Skin epidermis (tissue), 12 donors: Measurements from ENCODE around the gene RICTOR.
A peak's percentile ranks its signal among the peaks of the same experiment; 100 is the strongest.
"Not testable (repeated sequence)": the region's sequence is repeated elsewhere in the genome, so short reads cannot be mapped to it uniquely, and the experiment has no call there.

Experiments
- H3K27ac ChIP-seq, 21 experiments: fragments of 200-600 bp; sonication (generic) in 11 of 21; one replicate each; pipeline ENCODE4 v1.5.0; 2020; ENCODE audit warnings: mild to moderate bottlenecking in 3 of 21, inconsistent platforms in 2 of 21, moderate library complexity in 2 of 21
- H3K4me3 ChIP-seq, 7 experiments: fragments of 200-600 bp; sonication (generic) in 2 of 7; one replicate each; pipeline ENCODE4 v1.5.0; 2020; ENCODE audit warnings: inconsistent platforms in 2 of 7, mild to moderate bottlenecking in 2 of 7, moderate library complexity in 1 of 7

RICTOR gene

DNA sequence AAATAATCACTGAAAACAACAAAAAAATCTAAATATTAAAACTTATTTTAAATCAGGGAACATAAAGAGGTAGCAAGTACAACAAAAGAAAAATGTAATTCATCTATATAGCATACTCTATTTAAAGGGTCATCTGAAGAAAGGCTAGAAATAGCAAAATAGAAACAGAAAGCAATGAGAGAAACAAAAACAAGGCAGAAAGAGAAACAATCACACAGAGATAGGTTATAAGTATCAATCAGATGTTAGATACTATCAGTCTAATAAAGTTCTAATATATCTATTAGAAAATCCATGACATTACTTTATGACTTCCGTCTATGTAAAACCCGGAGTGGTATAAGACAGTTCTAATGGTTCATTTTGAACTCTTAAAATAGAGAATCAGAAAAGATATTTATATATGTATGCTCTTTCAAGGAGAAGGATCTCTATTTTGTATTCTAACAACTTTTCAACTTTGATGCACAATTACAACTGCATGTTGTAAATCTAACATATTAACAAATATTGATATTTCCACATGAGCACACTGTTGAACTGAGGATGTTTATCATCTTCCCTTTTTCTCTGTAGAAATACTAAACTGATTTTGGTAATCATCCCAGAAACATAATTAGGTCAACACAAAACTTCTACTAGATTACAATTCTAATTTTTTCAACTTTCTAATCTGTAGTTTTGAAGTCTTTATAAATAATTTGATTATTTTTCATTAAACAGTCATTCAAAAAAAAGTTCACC is 15.8 kb downstream of the RICTOR start:
- Histone ChIP-seq H3K4me3 (peak overlapping the region in 2 of 7 experiments; percentile 2 to 28), H3K27ac (peak overlapping the region in 6 of 21 experiments; percentile 1 to 55 (median 14))

DNA sequence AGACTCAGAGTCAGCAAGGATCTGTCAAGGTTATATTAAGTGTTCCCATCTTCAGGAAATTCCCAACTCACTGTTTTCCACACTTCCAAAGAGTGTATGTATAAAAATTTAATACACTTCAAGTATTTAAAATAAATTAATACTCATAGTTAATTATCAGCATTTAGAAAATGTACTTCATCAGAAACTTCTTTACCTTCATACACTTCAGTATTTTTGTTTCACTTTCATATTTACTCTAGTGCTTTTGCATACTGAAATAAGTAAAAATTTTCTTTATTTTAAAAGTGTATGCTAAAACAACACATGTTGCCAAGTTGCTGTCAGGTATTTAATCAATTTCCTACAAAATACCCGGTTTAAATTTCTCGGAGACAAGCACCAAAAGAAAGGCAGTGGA is 16.5 kb downstream of the RICTOR start:
- Histone ChIP-seq H3K4me3 (peak overlapping the region in 2 of 7 experiments; percentile 2 to 28), H3K27ac (peak overlapping the region in 7 of 21 experiments; percentile 1 to 55 (median 12))

DNA sequence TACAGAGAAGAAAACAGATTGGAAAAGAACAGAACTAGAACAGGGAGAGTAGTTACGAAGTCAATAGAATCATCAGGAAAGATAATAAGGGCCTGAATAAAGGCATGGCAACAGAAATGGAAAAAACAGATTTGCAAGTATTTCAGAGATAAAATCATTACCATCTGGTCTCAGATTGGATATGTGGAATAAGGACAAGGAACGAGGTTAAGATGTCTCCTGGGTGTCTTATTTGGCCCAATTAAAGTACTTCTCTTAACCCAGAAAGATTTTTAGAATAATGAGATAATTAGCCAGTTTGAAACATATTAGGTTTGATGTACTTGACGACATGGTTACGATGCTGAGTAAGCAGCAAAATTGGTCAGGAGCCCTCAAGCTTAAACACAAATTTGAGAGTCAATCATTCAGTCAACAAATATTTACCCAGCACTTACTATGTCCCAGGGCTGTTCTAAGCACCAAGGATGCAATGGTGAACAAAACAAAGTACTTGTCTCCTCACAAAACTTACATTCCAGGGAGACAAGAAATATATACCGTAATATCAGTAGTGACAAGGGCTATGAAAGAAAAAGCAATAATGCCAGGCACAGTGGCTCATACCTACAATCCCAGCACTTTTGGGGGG is 18.3 kb downstream of the RICTOR start:
- no peak overlapping the region for H3K27ac ChIP-seq

DNA sequence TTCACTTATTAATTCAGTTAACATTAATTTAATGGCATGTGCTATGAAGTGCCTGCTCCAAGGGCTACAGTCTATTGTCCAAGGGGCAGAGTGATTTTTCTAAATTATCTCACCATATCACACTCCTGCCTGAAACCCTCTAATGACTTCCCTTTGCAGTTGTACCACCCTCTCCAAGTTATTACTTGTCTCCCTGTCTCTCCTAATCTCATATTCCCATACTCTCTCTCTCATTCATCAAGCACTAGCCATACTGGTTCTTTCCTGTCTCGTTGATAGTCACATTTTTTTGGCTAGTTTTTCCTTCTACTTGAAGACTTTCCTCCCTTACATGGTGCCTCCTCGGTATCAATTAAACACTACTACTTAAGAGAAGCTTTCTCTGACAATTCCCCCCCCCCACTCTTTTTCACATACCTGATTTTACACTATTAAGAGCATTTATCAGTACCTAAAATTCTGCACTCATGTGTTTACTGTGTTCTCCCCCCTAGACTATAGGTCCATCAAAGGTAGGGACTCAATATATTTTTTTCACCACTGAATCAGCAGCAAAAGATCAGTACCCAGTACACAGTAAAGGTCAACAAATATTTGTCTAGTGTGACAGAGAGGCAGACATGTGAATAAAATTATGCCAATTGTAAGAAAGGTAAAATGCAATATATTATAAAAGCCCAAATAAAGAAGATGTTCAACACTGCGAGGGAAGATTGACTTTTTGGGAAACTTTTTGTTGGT is 19.0 kb downstream of the RICTOR start:
- H3K4me3 ChIP-seq = no peak overlapping the region
- peak overlapping the region in 2 of 21 experiments; percentile 40 to 58 for H3K27ac ChIP-seq

More for the DNA sequence above, 18.3 kb downstream of the RICTOR start:
- no peak overlapping the region for H3K4me3 ChIP-seq

DNA sequence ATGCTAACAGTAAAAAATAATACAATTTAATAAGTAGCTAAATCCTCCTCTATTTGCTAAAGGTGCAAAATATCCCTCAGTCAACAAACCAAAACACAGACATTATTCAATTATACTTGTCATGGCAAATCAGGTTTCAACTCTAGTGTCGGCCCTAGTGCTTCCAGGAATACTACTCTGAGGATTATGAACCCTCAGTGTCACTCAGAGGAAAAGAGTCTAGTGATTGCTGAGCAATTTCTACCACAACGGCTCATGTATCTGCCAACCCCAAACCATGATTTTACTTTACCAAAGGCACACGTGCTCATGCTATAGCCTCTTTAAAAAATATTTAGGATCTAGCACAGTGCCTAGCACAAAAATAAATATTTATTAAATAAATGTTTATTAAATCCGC is 21.0 kb downstream of the RICTOR start:
- Histone ChIP-seq H3K27ac (no peak overlapping the region), H3K4me3 (no peak overlapping the region)

DNA sequence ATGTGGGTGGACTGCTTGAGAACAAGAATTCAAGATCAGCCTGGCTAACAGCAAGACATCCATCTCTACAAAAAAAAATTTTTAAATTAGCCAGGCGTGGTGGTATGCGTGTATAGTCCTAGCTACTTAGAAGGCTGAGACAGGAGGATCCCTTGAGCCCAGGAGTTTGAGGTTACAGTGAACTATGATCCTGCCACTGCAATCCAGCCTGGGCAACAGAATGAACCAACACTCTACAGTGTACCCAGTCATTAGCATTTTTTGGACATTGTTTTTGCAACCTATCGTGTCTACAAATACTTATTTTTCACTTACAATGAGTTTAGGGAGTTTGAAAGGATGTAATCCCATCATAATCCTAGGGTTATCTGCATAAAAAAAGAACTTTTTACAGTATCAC is 22.1 kb downstream of the RICTOR start:
- no peak overlapping the region for H3K4me3 ChIP-seq
- H3K27ac ChIP-seq = no peak overlapping the region

DNA sequence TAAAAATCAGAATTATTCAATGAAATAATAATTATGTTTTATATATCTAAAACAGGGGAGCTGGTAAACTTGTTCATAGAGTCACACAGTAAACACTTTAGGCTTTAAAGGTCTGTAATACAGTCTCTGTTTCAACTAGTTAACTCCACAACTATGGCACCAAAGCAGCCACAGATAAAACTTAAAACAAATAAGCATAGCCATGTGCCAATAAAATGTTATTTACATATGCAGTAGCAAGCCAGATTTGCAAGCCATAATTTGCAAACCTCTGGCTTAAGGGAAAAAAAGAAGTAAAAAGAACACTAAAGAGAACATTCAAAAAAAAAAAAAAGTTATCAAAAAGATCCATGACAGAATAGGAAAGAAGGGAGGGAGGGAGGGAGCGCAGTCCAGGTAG is 24.9 kb downstream of the RICTOR start:
- no peak overlapping the region for H3K27ac ChIP-seq

DNA sequence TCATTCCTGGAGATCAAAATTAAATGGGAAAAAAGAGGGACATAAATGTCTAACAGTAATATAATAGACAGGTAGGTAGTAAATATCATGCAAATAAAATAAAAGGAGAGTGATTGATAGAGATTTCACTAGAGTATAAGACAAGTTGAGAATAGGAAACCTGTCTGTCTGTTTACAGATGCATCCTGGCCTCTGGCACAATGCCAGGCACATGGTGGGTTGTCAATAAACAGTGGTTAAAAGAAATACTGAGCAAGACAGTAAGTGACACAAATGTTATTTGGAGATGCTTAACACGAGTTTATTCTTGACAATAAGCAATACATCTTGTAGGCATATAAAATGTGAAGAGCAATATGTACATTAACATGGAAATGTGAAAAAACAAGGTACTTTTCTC is 33.3 kb downstream of the RICTOR start:
- no peak overlapping the region for H3K27ac ChIP-seq
- no peak overlapping the region for H3K4me3 ChIP-seq

More for the DNA sequence above, 24.9 kb downstream of the RICTOR start:
- H3K4me3 ChIP-seq = no peak overlapping the region

DNA sequence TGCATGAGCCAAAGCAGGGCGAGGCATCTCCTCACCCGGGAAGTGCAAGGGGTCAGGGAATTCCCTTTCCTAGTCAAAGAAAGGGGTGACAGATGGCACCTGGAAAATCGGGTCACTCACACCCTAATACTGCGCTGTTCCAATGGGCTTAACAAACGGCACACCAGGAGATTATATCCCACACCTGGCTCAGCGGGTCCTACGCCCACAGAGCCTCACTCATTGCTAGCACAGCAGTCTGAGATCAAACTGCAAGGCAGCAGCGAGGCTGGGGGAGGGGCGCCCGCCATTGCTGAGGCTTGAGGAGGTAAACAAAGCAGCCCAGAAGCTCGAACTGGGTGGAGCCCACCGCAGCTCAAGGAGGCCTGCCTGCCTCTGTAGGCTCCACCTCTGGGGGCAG is 39.7 kb downstream of the RICTOR start:
- H3K4me3 ChIP-seq, H3K27ac ChIP-seq: not testable (repeated sequence)

DNA sequence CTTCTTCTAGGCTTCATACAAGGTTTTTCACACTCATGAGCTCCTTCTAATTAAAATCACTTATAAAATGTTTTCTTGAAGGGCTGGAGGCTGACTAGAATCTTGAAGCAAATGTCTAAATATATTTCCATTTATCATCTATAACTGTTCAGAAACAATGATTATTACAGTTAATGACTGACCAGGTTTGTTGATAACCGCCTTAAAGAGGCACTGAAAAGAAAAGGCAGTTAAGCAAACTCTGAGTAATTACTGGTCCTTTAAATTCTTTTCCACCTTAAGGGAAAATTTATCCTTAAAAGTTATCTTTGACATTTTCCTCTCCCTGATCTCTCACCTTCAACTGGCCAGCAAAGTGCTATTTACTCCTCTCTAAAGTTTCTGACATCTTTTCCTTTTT is 43.2 kb downstream of the RICTOR start:
- no peak overlapping the region for H3K27ac ChIP-seq

DNA sequence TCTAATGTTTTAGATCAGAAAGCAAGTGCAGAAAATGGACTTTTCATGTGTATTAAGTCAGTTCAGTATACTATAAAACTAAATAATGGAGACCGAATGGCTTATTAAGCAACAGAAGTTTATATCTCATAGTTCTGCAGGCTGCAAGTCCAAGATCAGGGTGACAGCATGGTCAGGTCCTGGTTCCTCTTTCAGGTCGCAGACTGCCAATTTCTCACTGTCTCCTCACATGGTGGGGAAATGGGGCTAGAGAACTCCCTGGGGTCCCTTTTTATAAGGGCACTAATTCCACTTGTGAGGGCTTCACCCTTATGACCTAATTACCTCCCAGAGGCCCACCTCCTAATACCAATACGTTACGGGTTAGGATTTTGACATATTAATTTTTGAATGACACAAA is 48.7 kb downstream of the RICTOR start:
- H3K4me3 ChIP-seq = no peak overlapping the region
- no peak overlapping the region for H3K27ac ChIP-seq

More for the DNA sequence above, 43.2 kb downstream of the RICTOR start:
- no peak overlapping the region for H3K4me3 ChIP-seq

DNA sequence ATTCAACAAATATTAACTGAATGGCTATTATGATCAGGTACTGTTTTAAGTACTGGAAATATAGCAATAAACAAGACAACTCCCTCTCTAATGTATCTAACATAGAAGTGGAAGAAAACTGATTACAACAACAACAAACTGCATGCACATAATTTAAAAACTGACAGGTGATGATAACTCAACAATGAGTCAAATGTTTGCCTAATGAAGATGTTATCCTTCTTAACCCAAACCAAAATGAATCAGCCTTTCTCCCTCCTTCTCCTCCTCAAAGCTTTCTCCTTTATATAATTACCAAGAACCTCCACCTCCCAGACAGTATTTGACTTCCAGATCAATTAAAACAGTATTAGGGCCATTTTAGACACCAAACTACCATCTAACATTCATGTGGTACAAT is 49.3 kb downstream of the RICTOR start:
- H3K27ac ChIP-seq = no peak overlapping the region
- H3K4me3 ChIP-seq = no peak overlapping the region

DNA sequence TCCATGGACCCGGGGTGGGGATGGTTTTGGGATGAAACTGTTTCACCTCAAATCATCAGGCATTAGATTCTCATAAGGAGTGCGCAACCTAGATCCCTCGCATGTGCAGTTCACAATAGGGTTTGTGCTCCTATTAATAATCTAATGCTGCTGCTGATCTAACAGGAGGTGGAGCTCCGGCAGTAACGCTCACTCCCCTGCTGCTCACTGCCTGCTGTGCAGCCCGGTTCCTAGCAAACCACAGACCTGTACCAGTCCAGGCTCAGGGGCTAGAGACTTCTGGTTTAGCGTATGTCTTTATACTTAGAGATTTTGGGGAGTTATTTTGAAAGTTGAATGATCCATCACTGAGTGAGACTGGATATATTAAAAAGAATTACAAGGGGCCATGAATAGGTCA is 50.2 kb downstream of the RICTOR start:
- Histone ChIP-seq H3K27ac (no peak overlapping the region), H3K4me3 (no peak overlapping the region)

DNA sequence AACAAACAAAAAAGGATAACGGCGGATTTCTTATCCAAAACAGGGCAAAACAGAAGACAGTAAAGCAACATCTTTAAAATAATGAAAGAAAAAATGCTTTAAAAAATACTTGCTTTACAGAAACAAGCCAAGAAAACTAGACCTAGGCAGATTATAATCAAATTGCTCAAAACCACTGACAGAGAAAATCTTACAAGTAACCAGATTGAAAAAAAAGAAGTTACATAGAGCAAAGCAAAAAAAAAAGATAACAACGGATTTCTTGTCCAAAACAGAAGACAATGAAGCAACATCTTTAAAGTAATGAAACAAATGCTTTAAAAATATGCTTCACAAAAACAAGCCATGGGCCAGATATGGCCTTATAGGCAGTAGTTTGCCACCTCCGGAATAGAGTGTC is 51.1 kb downstream of the RICTOR start:
- H3K27ac ChIP-seq = no peak overlapping the region
- no peak overlapping the region for H3K4me3 ChIP-seq

DNA sequence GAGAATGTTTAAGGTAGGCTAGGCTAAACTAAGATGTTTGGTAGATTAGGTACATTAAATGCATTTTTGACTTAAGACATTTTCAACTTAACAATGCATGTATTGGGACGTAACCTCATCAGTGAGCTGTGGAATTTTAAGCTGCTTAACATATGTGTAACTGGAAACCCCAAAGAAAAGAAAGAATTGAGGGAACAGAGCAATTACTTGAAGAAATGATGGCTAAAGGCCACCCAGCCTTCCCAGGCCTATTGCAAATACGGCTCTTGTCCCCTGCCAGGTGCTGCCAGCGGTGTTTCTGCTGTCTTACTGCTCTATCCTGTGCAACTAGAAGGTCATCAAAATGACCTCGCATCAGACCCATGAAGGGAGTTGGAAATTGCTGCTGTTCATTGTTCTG is 52.0 kb downstream of the RICTOR start:
- Histone ChIP-seq H3K4me3 (no peak overlapping the region), H3K27ac (no peak overlapping the region)

DNA sequence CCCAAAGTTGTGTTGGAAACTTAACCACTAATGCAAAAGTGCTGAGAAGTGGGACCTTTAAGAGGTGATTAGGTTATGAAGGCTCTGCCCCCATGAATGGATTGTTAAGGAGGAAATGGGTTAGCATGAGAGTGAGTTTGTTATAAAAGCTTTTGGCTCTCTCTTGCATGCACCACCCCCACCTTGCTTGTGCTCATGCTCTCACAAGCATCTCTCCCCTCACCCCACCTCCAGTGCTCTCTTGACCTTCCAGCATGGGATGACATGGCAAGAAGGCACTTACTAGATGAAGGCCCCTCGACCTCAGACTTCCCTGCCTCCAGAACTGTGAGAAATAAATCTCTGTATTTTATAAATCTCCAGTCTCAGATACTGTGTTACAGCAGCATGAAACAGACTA is 52.8 kb downstream of the RICTOR start:
- no peak overlapping the region for H3K27ac ChIP-seq

DNA sequence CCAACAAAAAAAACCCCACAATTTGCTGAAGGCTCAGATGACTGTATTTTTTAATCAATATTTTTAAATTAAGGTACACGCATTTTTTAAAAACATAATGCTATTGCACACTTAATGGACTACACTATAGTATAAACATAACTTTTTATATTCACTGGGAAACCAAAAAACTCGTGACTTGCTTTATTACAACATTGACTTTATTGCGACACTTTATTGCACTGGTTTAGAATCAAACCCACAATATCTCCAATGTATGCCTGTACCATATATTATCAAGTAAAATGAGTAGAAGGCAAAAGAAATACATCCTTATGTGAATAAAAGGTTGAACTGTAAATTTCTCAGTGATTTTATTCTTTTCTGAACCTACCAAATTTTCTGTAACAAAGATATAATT is 53.7 kb downstream of the RICTOR start:
- H3K27ac ChIP-seq = no peak overlapping the region
- no peak overlapping the region for H3K4me3 ChIP-seq

More for the DNA sequence above, 52.8 kb downstream of the RICTOR start:
- no peak overlapping the region for H3K4me3 ChIP-seq

DNA sequence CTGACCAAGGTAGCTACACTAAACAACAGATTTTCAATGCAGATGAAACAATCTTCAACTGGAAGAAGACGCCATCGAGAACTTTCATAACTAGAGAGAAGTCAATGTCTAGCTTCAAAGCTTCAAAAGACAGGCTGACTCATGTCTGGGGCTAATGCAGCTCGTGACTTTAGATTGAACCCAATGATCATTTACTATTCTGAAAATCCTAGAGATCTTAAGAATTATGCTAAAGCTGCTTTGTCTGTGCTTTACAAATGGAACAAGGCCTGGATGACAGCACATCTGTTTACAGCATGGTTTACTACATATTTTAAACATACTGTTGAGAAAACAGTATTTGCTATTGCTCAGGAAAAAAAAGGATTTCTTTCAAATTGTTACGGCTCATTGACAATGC is 54.9 kb downstream of the RICTOR start:
- Histone ChIP-seq H3K4me3 (no peak overlapping the region), H3K27ac (no peak overlapping the region)

DNA sequence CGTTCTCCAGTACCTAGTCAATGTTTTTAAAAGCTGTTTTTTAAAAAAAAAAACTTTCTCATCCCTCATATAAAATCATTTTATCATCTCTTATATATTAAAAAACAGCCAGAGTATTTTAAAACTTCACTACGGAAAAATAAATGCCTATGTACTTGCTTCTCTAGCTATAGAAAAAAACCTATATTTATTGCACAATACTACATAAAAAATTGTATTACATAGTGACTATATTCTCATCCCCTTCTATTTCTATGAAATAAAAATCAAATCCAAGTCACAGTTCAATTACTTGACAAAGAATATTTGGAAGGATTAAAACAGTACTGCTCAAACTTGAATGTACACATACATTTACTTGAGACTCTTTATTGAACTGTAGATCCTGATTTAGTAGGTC is 56.7 kb downstream of the RICTOR start:
- no peak overlapping the region for H3K27ac ChIP-seq
- H3K4me3 ChIP-seq = no peak overlapping the region

DNA sequence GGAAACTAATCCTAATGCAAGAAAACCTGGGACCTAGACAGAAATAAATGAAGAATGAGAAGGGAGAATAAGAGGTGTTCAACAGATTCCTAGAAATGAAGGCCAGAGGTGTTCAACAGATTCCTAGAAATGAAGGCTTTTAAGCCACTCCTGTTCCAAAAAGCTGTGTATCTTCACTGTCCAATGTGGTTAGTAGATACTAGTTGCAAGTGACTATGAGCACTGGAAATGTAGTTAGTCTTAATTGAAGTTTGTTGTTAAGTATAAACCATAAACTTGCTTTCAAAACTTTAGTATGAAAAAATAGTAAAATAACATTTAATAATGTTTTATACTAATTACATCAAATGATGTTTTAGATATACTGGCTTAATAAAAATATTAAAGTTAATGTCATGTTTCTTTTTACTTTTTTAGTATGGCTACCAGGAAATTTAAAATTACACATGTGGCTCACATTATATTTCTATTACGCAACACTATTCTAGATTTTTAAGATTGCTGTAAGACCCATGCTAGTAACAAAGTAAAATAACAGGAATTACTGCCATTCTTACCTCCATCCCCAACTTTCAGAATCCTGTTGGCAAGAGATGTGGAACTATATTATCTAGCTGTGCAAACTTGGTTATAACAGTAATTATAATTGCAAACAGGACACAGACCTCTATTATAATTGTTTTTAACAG is 57.5 kb downstream of the RICTOR start:
- H3K27ac ChIP-seq = peak overlapping the region in 4 of 21 experiments; percentile 3 to 45 (median 27)
- no peak overlapping the region for H3K4me3 ChIP-seq
